ENCODE results near the gene NUP210L. TPM values are rescaled to one million over a fixed set of nuclear protein-coding genes. Genes with fewer than 3 reads are reported as not detected.
A peak's percentile ranks its signal among the peaks of the same experiment; 100 is the strongest.
"Not testable (repeated sequence)": the region's sequence is repeated elsewhere in the genome, so short reads cannot be mapped to it uniquely, and the experiment has no call there.

The NUP210L gene
- polyA plus RNA-seq, 3 donors = 0.02 TPM; not detected in 2

- 90 to 94% (median 91%) methylated on average over 12 of the region's 12 CpGs for WGBS, 3 donors
- not testable (repeated sequence) for H3K27ac ChIP-seq (ENCODE audit: low read depth, low read length)
Measured at GRCh38 chr1:153979091-153979490, 175.8 kb downstream of the NUP210L start.

DNA sequence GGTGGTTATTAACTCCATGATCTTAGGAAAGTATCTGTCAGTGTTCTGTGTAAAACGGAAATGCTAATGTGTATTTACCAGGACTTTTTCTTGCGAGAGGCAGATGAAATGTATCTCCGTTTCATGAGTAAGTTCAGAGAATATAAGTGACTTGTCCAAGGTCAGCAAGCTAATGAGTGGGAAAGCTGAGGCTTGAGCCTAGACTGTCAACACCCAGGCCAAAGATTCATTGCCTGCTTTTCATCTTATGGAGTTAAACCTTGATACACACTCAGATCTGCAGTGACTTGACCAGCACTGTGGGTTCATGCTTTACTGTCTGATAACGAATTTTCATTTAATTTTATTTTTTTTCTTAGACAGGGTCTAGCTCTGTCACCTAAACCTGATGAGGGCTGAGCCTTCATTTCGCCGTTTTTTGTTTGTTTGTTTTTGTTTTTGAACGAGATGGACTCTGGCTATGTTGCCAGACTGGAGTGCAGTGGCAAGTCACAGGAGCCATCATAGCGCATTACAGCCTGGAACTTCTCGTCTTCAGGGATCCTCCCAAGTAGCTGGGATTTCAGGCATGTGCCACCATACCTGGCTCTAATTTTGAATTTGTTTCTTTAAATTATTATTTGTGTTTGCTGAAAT, 176.5 kb downstream of the NUP210L start:
- WGBS, 3 donors = 57 to 70% (median 69%) methylated on average over 9 of the region's 9 CpGs
- no peak overlapping the region for H3K27ac ChIP-seq (ENCODE audit: low read depth, low read length)

DNA sequence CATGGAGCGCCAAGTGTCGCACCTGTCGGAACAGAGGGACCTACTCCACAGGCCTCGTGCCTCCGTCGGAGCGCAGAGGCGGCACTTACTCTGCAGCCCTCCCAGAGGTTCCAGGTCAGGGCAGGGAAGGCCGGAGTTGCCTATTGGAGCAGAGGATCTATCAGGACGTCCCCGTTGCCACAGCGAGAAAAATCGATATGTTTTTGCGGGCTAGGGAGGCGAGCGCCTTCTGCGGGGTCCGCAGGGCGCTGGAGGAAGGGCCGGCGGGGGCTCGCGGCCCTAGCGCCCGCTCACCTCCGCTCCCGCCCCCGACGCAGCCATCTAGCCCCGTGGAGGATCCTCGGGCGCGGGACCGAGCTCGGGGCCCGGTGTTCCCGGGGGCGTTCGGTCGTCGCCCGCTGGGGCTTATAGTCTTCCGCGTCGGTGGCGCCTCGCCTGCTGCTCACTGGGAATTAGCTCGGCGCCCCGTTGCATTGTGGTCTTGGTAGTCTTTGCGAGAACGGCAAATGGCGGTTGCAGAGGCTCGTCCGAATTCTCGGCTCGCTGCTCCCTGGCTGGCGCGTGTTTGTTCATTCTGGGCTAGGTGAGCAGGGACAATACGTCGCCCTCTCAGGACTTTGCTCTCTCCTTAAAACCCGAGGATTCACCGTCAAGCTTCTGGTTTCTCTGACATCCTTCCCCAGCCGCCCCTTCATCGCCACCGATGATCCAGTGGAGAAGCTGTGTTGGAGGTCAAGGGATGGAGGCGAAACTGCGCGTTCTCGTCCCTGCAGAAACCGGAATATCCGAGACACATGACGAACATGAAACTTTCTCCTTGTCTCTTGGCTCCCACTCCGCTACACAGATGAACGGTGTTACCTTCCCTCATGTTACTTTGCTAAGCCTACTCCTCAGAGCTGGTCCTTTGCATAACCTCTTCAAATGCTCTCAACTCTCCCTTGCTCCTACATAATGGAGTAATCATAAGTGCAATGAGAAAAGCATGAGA, 177.3 kb downstream of the NUP210L start, which contains the start of gene JTB:
Gene JTB, minus strand, starts transcription at position 425 of the 991 bp plus-strand sequence. Its CDS starts 422 bp downstream, at position 3.
- WGBS, 3 donors = 0 to 1% (median 1%) methylated on average over 69 to 75 of the region's 75 CpGs
- no peak within 1 kb of the TSS for H3K27ac ChIP-seq (ENCODE audit: low read depth, low read length)

GRCh38 chr1:153976819-153977249, 178.0 kb downstream of the NUP210L start:
- whole genome bisulfite sequencing, 3 donors = 0 to 1% (median 0%) methylated on average over 15 to 16 of the region's 16 CpGs
- no peak overlapping the region for H3K27ac ChIP-seq (ENCODE audit: low read depth, low read length)

DNA sequence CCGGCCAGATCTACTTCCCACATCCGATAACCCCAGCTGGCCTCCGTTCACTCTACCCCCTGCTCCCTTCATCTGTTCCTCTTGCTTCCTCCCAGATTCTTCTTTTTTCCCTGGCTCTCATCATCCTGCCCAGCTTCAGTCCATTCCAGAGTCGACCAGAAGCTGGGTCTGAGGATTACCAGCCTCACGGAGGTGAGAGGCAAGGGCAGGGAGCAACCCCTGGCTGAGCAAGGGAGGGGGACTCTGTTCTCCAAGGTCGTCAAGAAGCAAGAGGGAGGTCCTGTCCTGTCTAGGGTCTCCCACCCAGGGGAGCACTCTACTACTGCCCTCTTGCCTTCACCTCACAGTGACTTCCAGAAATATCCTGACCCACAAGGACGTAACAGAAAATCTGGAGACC, 181.3 kb downstream of the NUP210L start:
- 79 to 82% (median 79%) methylated on average over 7 of the region's 7 CpGs for WGBS, 3 donors
- H3K27ac ChIP-seq (ENCODE audit: low read depth, low read length) = no peak overlapping the region

DNA sequence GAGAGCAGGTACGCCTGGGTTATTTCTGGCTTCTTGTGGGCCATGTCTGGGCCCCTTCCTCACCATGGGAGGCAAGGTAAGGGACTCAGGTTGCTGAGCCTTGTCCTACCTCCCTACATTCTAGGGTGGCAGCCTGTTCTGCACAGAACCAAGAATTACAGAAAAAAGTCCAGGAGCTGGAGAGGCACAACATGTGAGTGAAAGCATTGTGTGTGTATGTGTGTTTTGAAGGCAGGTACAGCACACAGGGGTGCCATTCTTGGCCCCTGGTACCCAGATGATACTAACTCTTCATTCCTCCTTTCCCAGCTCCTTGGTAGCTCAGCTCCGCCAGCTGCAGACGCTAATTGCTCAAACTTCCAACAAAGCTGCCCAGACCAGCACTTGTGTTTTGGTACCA, 181.8 kb downstream of the NUP210L start:
- 93 to 98% (median 95%) methylated on average over 3 of the region's 3 CpGs for WGBS, 3 donors
- no peak overlapping the region for H3K27ac ChIP-seq (ENCODE audit: low read depth, low read length)

- no peak overlapping the region for H3K27ac ChIP-seq (ENCODE audit: low read depth, low read length)
- WGBS, 3 donors = 56 to 90% (median 83%) methylated on average over 2 of the region's 2 CpGs
Measured at GRCh38 chr1:153970346-153970745, 184.5 kb downstream of the NUP210L start.

- H3K27ac ChIP-seq (ENCODE audit: low read depth, low read length) = no peak overlapping the region
- 88 to 95% (median 90%) methylated on average over 2 of the region's 2 CpGs for WGBS, 3 donors
Measured at GRCh38 chr1:153968972-153969371, 185.9 kb downstream of the NUP210L start.

DNA sequence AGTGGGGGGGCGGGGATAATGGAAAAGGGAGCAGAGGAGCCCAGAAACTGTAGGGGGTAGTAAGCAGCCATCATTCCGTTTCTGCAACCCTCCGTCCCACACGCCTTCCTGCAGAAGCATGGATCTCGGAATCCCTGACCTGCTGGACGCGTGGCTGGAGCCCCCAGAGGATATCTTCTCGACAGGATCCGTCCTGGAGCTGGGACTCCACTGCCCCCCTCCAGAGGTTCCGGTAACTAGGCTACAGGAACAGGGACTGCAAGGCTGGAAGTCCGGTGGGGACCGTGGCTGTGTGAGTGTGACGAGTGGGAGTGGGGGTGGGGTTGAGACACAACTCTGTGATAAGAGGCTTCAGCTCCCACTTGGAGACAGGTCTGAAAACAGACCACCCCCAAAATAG, 186.5 kb downstream of the NUP210L start:
- no peak overlapping the region for H3K27ac ChIP-seq (ENCODE audit: low read depth, low read length)
- 5 to 11% (median 9%) methylated on average over 13 of the region's 13 CpGs for WGBS, 3 donors

GRCh38 chr1:153968000-153968363, 186.9 kb downstream of the NUP210L start:
- H3K27ac ChIP-seq (ENCODE audit: low read depth, low read length) = no peak overlapping the region
- 0 to 1% (median 1%) methylated on average over 8 of the region's 8 CpGs for WGBS, 3 donors

GRCh38 chr1:153967107-153967999, 187.5 kb downstream of the NUP210L start, which contains the start of gene CREB3L4:
Gene CREB3L4 (plus strand): TSS chr1:153967902. CDS start chr1:153968526, 624 bp downstream.
- H3K27ac ChIP-seq (ENCODE audit: low read depth, low read length) = no peak within 1 kb of the TSS
- 0 to 1% (median 0%) methylated on average over 60 of the region's 60 CpGs for WGBS, 3 donors

- peak overlapping the region; percentile 83 for H3K27ac ChIP-seq (ENCODE audit: low read depth, low read length)
- WGBS, 3 donors = 0 to 6% (median 2%) methylated on average over 22 of the region's 22 CpGs
Measured at GRCh38 chr1:153963850-153964331, 191.0 kb downstream of the NUP210L start.

GRCh38 chr1:153963030-153963849, 191.6 kb downstream of the NUP210L start, which contains the start of gene SLC39A1:
Gene SLC39A1 (minus strand): TSS chr1:153963537. CDS start chr1:153962715, 822 bp downstream.
- WGBS, 3 donors = 0 to 1% (median 0%) methylated on average over 53 to 54 of the region's 54 CpGs

GRCh38 chr1:153962088-153963029, 192.5 kb downstream of the NUP210L start:
- 40 to 50% (median 49%) methylated on average over 16 of the region's 16 CpGs for WGBS, 3 donors
- peak overlapping the region; percentile 69 for H3K27ac ChIP-seq (ENCODE audit: low read depth, low read length)

More at GRCh38 chr1:153963030-153963849, 191.6 kb downstream of the NUP210L start, which contains the start of gene SLC39A1:
- H3K27ac ChIP-seq (ENCODE audit: low read depth, low read length) = peak within 1 kb of the TSS; percentile 83

DNA sequence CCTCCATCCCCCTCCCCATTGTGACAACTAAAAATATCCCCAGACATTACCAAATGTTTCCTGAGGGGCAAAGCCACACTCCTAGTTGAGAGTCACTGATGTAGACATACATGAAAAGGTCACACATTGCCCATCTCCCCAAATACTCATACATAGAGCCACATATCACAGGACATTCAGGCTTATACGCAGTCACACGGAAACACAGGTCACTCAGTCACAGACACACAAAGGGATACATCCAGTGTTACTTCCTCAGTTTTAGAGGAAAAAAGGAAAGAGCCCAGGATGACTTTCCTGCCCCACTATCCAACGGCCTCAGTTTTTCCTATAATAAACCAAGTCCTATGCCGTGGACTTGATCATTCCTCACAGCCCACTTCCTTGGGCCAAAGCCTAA, 193.5 kb downstream of the NUP210L start:
- no peak overlapping the region for H3K27ac ChIP-seq (ENCODE audit: low read depth, low read length)
- 76 to 77% (median 77%) methylated on average over 4 of the region's 4 CpGs for WGBS, 3 donors

- H3K27ac ChIP-seq (ENCODE audit: low read depth, low read length) = no peak overlapping the region
- 85 to 98% (median 98%) methylated on average over 11 of the region's 11 CpGs for WGBS, 3 donors
Measured at GRCh38 chr1:153960206-153960605, 194.7 kb downstream of the NUP210L start.
